GM12872 (cell line): ENCODE data around the gene BACE2.

Experiments
- CTCF ChIP-seq: IDR thresholded peaks from 3 replicates; pipeline ENCODE4 v1.5.1; 2011; ENCODE audit warnings: low read depth, mild to moderate bottlenecking, low read length, moderate library complexity; ENCODE audit not compliant: insufficient read depth

The BACE2 gene

GRCh38 chr21:41256771-41257702 lies 89.1 kb downstream of the BACE2 start:
- no peak for TF ChIP-seq CTCF

GRCh38 chr21:41258617-41259016 lies 90.7 kb downstream of the BACE2 start:
- no peak for TF ChIP-seq CTCF

GRCh38 chr21:41260428-41260827 lies 92.5 kb downstream of the BACE2 start:
- no peak for TF ChIP-seq CTCF

GRCh38 chr21:41267346-41267745 lies 99.4 kb downstream of the BACE2 start:
- TF ChIP-seq CTCF = no peak

- TF ChIP-seq CTCF = no peak
Measured at GRCh38 chr21:41269535-41269934, 101.6 kb downstream of the BACE2 start.

GRCh38 chr21:41277196-41277595 lies 109.2 kb downstream of the BACE2 start:
- no peak for TF ChIP-seq CTCF

- no peak for TF ChIP-seq CTCF
Measured at GRCh38 chr21:41277846-41278245, 109.9 kb downstream of the BACE2 start.
